MM.1S (cell line): Measurements from ENCODE around the gene SEMA6A.

Experiments
- EZH2 ChIP-seq: fragments of 300-600 bp; sonication (generic); optimal IDR thresholded peaks from 2 replicates; pipeline ENCODE3; 2017; ENCODE audit warnings: low read depth, mild to moderate bottlenecking, antibody characterized with exemption, low read length, mixed read lengths
- TF ChIP-seq, protein P1 (sequence below): fragments of 300-600 bp; sonication (generic); IDR thresholded peaks from 2 replicates; pipeline ENCODE4 v1.5.1; 2016; ENCODE audit warnings: antibody characterized with exemption, low read length, mixed read lengths

DNA sequence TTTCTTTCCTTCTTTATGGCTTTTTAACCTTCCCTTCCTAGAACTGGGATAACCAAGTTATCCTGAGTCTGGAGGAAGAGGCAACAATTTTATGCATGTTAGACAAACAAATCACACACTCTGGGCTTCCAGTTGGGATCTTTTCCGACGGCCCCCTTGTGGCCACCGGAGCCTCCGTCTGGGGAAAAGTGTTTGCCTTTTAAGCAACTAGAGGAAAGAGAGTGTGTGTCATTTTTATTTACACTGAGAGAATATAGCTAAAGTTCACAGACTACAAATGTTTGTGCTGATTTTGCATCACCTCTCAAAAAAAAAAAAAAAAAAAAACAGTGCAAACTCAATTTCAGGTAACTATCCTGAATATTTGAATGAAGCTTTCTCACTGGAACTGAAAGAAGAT, 126.2 kb downstream of the SEMA6A start:
- TF ChIP-seq EZH2, result no peak
- TF ChIP-seq, protein P1, sequence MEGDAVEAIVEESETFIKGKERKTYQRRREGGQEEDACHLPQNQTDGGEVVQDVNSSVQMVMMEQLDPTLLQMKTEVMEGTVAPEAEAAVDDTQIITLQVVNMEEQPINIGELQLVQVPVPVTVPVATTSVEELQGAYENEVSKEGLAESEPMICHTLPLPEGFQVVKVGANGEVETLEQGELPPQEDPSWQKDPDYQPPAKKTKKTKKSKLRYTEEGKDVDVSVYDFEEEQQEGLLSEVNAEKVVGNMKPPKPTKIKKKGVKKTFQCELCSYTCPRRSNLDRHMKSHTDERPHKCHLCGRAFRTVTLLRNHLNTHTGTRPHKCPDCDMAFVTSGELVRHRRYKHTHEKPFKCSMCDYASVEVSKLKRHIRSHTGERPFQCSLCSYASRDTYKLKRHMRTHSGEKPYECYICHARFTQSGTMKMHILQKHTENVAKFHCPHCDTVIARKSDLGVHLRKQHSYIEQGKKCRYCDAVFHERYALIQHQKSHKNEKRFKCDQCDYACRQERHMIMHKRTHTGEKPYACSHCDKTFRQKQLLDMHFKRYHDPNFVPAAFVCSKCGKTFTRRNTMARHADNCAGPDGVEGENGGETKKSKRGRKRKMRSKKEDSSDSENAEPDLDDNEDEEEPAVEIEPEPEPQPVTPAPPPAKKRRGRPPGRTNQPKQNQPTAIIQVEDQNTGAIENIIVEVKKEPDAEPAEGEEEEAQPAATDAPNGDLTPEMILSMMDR, result no peak
